ENCODE data around the gene FOSB. TPM values are rescaled to one million over a fixed set of nuclear protein-coding genes. Genes with fewer than 3 reads are reported as not detected.
A peak's percentile ranks its signal among the peaks of the same experiment; 100 is the strongest.

Gene FOSB
- total and polyA plus RNA-seq, 4 donors = 0.18 to 1.3 (median 0.40) TPM

GRCh38 chr19:45484273-45484945 lies 16.6 kb downstream of the FOSB start:
- WGBS = 79% methylated on average over 13 of the region's 13 CpGs

GRCh38 chr19:45485305-45486077 lies 17.7 kb downstream of the FOSB start:
- Histone ChIP-seq H3K9me3 (ENCODE audit: control insufficient read depth in 4 of 4, low read length in 3 of 4) (no peaks in the 10 kb centered on the region), H3K4me1 (ENCODE audit: control insufficient read depth in 4 of 4, insufficient read depth in 4 of 4, low read length in 3 of 4) (peaks cover 0 to 4% (median 2%) of the 10 kb centered on the region in 4 donors), H3K9ac (ENCODE audit: low read depth in 1 of 2, low read length in 2 of 2) (no peak overlapping the region), H3K27me3 (ENCODE audit: control insufficient read depth in 4 of 4, insufficient read depth in 4 of 4, low read length in 3 of 4) (no peaks in the 10 kb centered on the region), H3K36me3 (ENCODE audit: control insufficient read depth in 4 of 4, insufficient read depth in 3 of 4, low read depth in 1 of 4, low read length in 3 of 4) (no peaks in the 10 kb centered on the region), H3K27ac (ENCODE audit: low read depth in 1 of 2, low read length in 2 of 2) (peak overlapping the region in 1 of 2 donors; percentile 33), H3K4me3 (ENCODE audit: low read depth in 1 of 3, low read length in 3 of 3) (peak overlapping the region; percentile 57 to 70 (median 63))
- under 1% methylated on average over 35 of the region's 35 CpGs for WGBS
- TF ChIP-seq TAF1 (conservative IDR thresholded peaks at IDR 0.05) (no peak), EGR1 (IDR thresholded peaks at IDR 0.05; ENCODE audit: low read depth in 2 of 2) (no peak), RXRA (IDR thresholded peaks at IDR 0.05) (no peak), HNF4G (IDR thresholded peaks at IDR 0.05) (no peak), FOXA2 (IDR thresholded peaks at IDR 0.05) (no peak), YY1 (IDR thresholded peaks at IDR 0.05) (peak; percentile 4), SP1 (IDR thresholded peaks at IDR 0.05) (no peak), REST (IDR thresholded peaks at IDR 0.05) (no peak), HNF4A (conservative IDR thresholded peaks at IDR 0.05) (no peak), GABPA (IDR thresholded peaks at IDR 0.05 in 1 of 2, conservative IDR thresholded peaks at IDR 0.05 in 1 of 2) (peak in 1 of 2 donors; percentile 60), FOXA1 (IDR thresholded peaks at IDR 0.05) (no peak), RAD21 (IDR thresholded peaks at IDR 0.05) (peak; percentile 60 to 74), NR2F2 (IDR thresholded peaks at IDR 0.05) (no peak), CTCF (IDR thresholded peaks at IDR 0.05; ENCODE audit: low read depth, low read length, missing input control) (peak; percentile 95), ATF3 (IDR thresholded peaks at IDR 0.05) (no peak)
- peak; percentile 97 for DNase-seq (ENCODE audit: low spot score)

More at GRCh38 chr19:45484273-45484945, 16.6 kb downstream of the FOSB start:
- H3K4me3 ChIP-seq (ENCODE audit: low read depth in 1 of 3, low read length in 3 of 3) = no peak overlapping the region
- H3K9ac ChIP-seq (ENCODE audit: low read depth in 1 of 2, low read length in 2 of 2) = no peak overlapping the region
- H3K4me1 ChIP-seq (ENCODE audit: control insufficient read depth in 4 of 4, insufficient read depth in 4 of 4, low read length in 3 of 4) = peaks cover 0 to 4% (median 2%) of the 10 kb centered on the region in 4 donors
- H3K9me3 ChIP-seq (ENCODE audit: control insufficient read depth in 4 of 4, low read length in 3 of 4) = no peaks in the 10 kb centered on the region
- TF ChIP-seq FOXA2 (IDR thresholded peaks at IDR 0.05) (no peak), HNF4G (IDR thresholded peaks at IDR 0.05) (no peak), TAF1 (conservative IDR thresholded peaks at IDR 0.05) (no peak), JUND (IDR thresholded peaks at IDR 0.05) (no peak), GABPA (IDR thresholded peaks at IDR 0.05 in 1 of 2, conservative IDR thresholded peaks at IDR 0.05 in 1 of 2) (no peak), CTCF (IDR thresholded peaks at IDR 0.05; ENCODE audit: low read depth, low read length, missing input control) (no peak), NR2F2 (IDR thresholded peaks at IDR 0.05) (no peak), RAD21 (IDR thresholded peaks at IDR 0.05) (no peak)
- no peaks in the 10 kb centered on the region for H3K27me3 ChIP-seq (ENCODE audit: control insufficient read depth in 4 of 4, insufficient read depth in 4 of 4, low read length in 3 of 4)
- no peak overlapping the region for H3K27ac ChIP-seq (ENCODE audit: low read depth in 1 of 2, low read length in 2 of 2)
- no peaks in the 10 kb centered on the region for H3K36me3 ChIP-seq (ENCODE audit: control insufficient read depth in 4 of 4, insufficient read depth in 3 of 4, low read depth in 1 of 4, low read length in 3 of 4)
- no peak for DNase-seq (ENCODE audit: low spot score)

All from liver (tissue), 9 donors.